Measurements from ENCODE around the gene IL1RAPL1.

IL1RAPL1 gene

GRCh38 chrX:29880977-29881376 lies 1293.7 kb downstream of the IL1RAPL1 start:
- TF ChIP-seq CTCF (IDR thresholded peaks at IDR 0.05; ENCODE audit: low read depth, low read length): no peak
- H3K4me3 ChIP-seq (replicated peaks in 1 of 2; ENCODE audit: low read depth in 2 of 2, low read length in 2 of 2): no peak overlapping the region
- no peak for DNase-seq (ENCODE audit: low read depth in 2 of 2)

GRCh38 chrX:29890004-29890403 lies 1302.8 kb downstream of the IL1RAPL1 start:
- no peak overlapping the region for H3K4me3 ChIP-seq (replicated peaks in 1 of 2; ENCODE audit: low read depth in 2 of 2, low read length in 2 of 2)
- TF ChIP-seq CTCF (IDR thresholded peaks at IDR 0.05; ENCODE audit: low read depth, low read length): no peak
- peak in 1 of 2 donors; percentile 2 for DNase-seq (ENCODE audit: low read depth in 2 of 2)

- H3K4me3 ChIP-seq (replicated peaks in 1 of 2; ENCODE audit: low read depth in 2 of 2, low read length in 2 of 2): no peak overlapping the region
- TF ChIP-seq CTCF (IDR thresholded peaks at IDR 0.05; ENCODE audit: low read depth, low read length): no peak
Measured at GRCh38 chrX:29890646-29891200, 1303.5 kb downstream of the IL1RAPL1 start.

GRCh38 chrX:29902004-29902403 lies 1314.8 kb downstream of the IL1RAPL1 start:
- no peak for TF ChIP-seq CTCF (IDR thresholded peaks at IDR 0.05; ENCODE audit: low read depth, low read length)
- no peak overlapping the region for H3K4me3 ChIP-seq (replicated peaks in 1 of 2; ENCODE audit: low read depth in 2 of 2, low read length in 2 of 2)
- no peak for DNase-seq (ENCODE audit: low read depth in 2 of 2)

More at GRCh38 chrX:29890646-29891200, 1303.5 kb downstream of the IL1RAPL1 start:
- DNase-seq (ENCODE audit: low read depth in 2 of 2): no peak

GRCh38 chrX:29903360-29903759 lies 1316.1 kb downstream of the IL1RAPL1 start:
- no peak overlapping the region for H3K4me3 ChIP-seq (replicated peaks in 1 of 2; ENCODE audit: low read depth in 2 of 2, low read length in 2 of 2)
- peak; percentile 14 to 34 for DNase-seq (ENCODE audit: low read depth in 2 of 2)
- TF ChIP-seq CTCF (IDR thresholded peaks at IDR 0.05; ENCODE audit: low read depth, low read length): peak; percentile 29

- no peak overlapping the region for H3K4me3 ChIP-seq (replicated peaks in 1 of 2; ENCODE audit: low read depth in 2 of 2, low read length in 2 of 2)
- no peak for TF ChIP-seq CTCF (IDR thresholded peaks at IDR 0.05; ENCODE audit: low read depth, low read length)
- no peak for DNase-seq (ENCODE audit: low read depth in 2 of 2)
Measured at GRCh38 chrX:29911673-29912072, 1324.4 kb downstream of the IL1RAPL1 start.

- DNase-seq (ENCODE audit: low read depth in 2 of 2): no peak
- TF ChIP-seq CTCF (IDR thresholded peaks at IDR 0.05; ENCODE audit: low read depth, low read length): no peak
- H3K4me3 ChIP-seq (replicated peaks in 1 of 2; ENCODE audit: low read depth in 2 of 2, low read length in 2 of 2): no peak overlapping the region
Measured at GRCh38 chrX:29913647-29914046, 1326.4 kb downstream of the IL1RAPL1 start.
